Panc1 (cell line): Measurements from ENCODE around the gene TNFAIP3. TPM values are rescaled to one million over a fixed set of nuclear protein-coding genes. Genes with fewer than 3 reads are reported as not detected.

ENCODE experiments used
- ATAC-seq: fragments of 200-7000 bp; cut with Tn5 transposase; 2 replicates; pipeline ENCODE4 v1.9.1; 2020; ENCODE audit warnings: mild to moderate bottlenecking, moderate library complexity
- BruUV-seq: library from RNA; stranded (reverse); fragments of 400-500 nt; replicated peaks from 2 replicates; lab custom pipeline; 2021; lab: Mats Ljungman, UMichigan
- CTCF ChIA-PET: fragments of 300-600 bp; sonication (Branson Sonifier 250); formaldehyde crosslinking; loops from one replicate; lab custom pipeline; 2022; ENCODE audit warnings: antibody characterized with exemption; lab: Charles Lee
- POLR2A ChIA-PET: fragments of 300-600 bp; sonication (Branson Sonifier 250); formaldehyde crosslinking; loops from one replicate; lab custom pipeline; 2022; ENCODE audit warnings: antibody characterized with exemption; lab: Charles Lee
- DNase-seq: peaks from one replicate; pipeline ENCODE4 v3.0.0-alpha.2; 2010; ENCODE audit warnings: low read depth, low spot score
- H3K27ac ChIP-seq: 2 replicates; pipeline ENCODE4 v1.5.1; 2011; ENCODE audit warnings: mild to moderate bottlenecking, low read length, inconsistent platforms
- H3K27me3 ChIP-seq: fragments of 200-500 bp; sonication (Bioruptor generic); 2 replicates; pipeline ENCODE4 v1.6.0; 2014; ENCODE audit warnings: low read length, inconsistent platforms; ENCODE audit not compliant: control insufficient read depth, insufficient read depth
- H3K36me3 ChIP-seq: fragments of 200-500 bp; sonication (Bioruptor generic); 2 replicates; pipeline ENCODE4 v1.5.1; 2014; ENCODE audit warnings: inconsistent platforms, mild to moderate bottlenecking, low read length, moderate library complexity; ENCODE audit not compliant: control insufficient read depth, insufficient read depth
- H3K4me1 ChIP-seq: 2 replicates; pipeline ENCODE4 v1.5.1; 2011; ENCODE audit warnings: inconsistent platforms, mild to moderate bottlenecking, low read length, moderate library complexity; ENCODE audit not compliant: control insufficient read depth, insufficient read depth
- H3K4me3 ChIP-seq, 2 experiments: 2 replicates each; pipeline ENCODE4 v1.5.1; 2011 to 2012; ENCODE audit warnings: low read depth in 2 of 2, low read length in 2 of 2, mild to moderate bottlenecking in 2 of 2, inconsistent platforms in 1 of 2, moderate library complexity in 1 of 2
- H3K9me3 ChIP-seq: fragments of 200-500 bp; sonication (Bioruptor generic); 2 replicates; pipeline ENCODE4 v1.5.1; 2014; ENCODE audit warnings: low read depth, mild to moderate bottlenecking, inconsistent platforms, low read length, moderate library complexity; ENCODE audit not compliant: control insufficient read depth, insufficient read depth
- CTCF ChIP-seq: fragments of 450-650 bp; IDR thresholded peaks from 2 replicates; pipeline ENCODE4 v1.5.1; 2017; ENCODE audit warnings: mild to moderate bottlenecking
- POLR2AphosphoS5 ChIP-seq: IDR thresholded peaks from 2 replicates; pipeline ENCODE4 v1.6.1; 2012; ENCODE audit warnings: mild to moderate bottlenecking, low read depth, low read length, moderate library complexity
- REST ChIP-seq, 2 experiments: IDR thresholded peaks; 2 replicates each; pipeline ENCODE4 v1.6.1; 2011 to 2012; ENCODE audit warnings: low read depth in 2 of 2, control low read depth in 1 of 2, low read length in 1 of 2, mild to moderate bottlenecking in 1 of 2, moderate library complexity in 1 of 2; ENCODE audit not compliant: insufficient read depth in 1 of 2
- SIN3A ChIP-seq: IDR thresholded peaks from 2 replicates; pipeline ENCODE4 v1.6.1; 2012; ENCODE audit warnings: low read depth, mild to moderate bottlenecking, low read length, moderate library complexity, borderline replicate concordance; ENCODE audit not compliant: insufficient read depth
- TCF7L2 ChIP-seq: IDR thresholded peaks from 2 replicates; pipeline ENCODE4 v1.6.1; 2011; ENCODE audit warnings: mild to moderate bottlenecking, low read depth, low read length, inconsistent platforms
- in situ Hi-C: cut with HindIII; loops from 2 replicates; pipeline ENCODE4 v1.10.0; 2016; ENCODE audit warnings: low sequenced_read_pairs, low pct_unique_long_range_greater_than_20kb
- intact Hi-C: fragments of 100-400 bp; cut with micrococcal nuclease; formaldehyde crosslinking; loops from one replicate; pipeline ENCODE4 v1.10.0; 2022; ENCODE audit not compliant: unreplicated experiment
- total RNA-seq: library from RNA; stranded (reverse); gene quantifications from one replicate; pipeline ENCODE4 v1.2.1, GENCODE V29; 2021; ENCODE audit not compliant: unreplicated experiment

Gene TNFAIP3
- total RNA-seq, 1 experiment from 2014 or later = 15.0 TPM

- POLR2A ChIA-PET = no interaction called here
- no peak for TF ChIP-seq SIN3A
- no peak for TF ChIP-seq POLR2AphosphoS5
- TF ChIP-seq REST (IDR thresholded peaks at IDR 0.05; ENCODE audit: insufficient read depth in 1 of 2, low read depth in 2 of 2, low read length in 1 of 2) = no peak
- no peak for TF ChIP-seq TCF7L2
- no peak for TF ChIP-seq CTCF
- Histone ChIP-seq H3K27me3 (no peaks in the 10 kb centered on the region), H3K4me1 (no peaks in the 10 kb centered on the region), H3K4me3 (no peak overlapping the region), H3K9me3 (no peaks in the 10 kb centered on the region), H3K27ac (no peak overlapping the region), H3K36me3 (no peaks in the 10 kb centered on the region)
- intact Hi-C loops (no loop called here), in situ Hi-C loops (no loop called here)
- DNase-seq (no peak), ATAC-seq (no peak)
- no TSS peak for BruUV-seq
- CTCF ChIA-PET = no interaction called here
Measured at GRCh38 chr6:137852811-137853210, 14.2 kb upstream of the TNFAIP3 start.

GRCh38 chr6:137853569-137854213, 13.4 kb upstream of the TNFAIP3 start:
- DNase-seq (no peak), ATAC-seq (no peak)
- CTCF ChIA-PET = no interaction called here
- H3K27ac ChIP-seq = no peak overlapping the region
- no TSS peak for BruUV-seq
- H3K36me3 ChIP-seq = no peaks in the 10 kb centered on the region
- POLR2A ChIA-PET = no interaction called here
- TF ChIP-seq CTCF = no peak
- H3K4me3 ChIP-seq = no peak overlapping the region
- H3K27me3 ChIP-seq = no peaks in the 10 kb centered on the region
- in situ Hi-C loops = no loop called here
- intact Hi-C loops = no loop called here
- H3K4me1 ChIP-seq = no peaks in the 10 kb centered on the region
- no peaks in the 10 kb centered on the region for H3K9me3 ChIP-seq
